IPS DF 6.9 (cell line): Measurements from ENCODE around the gene PNO1.
"Not testable (repeated sequence)": the region's sequence is repeated elsewhere in the genome, so short reads cannot be mapped to it uniquely, and the experiment has no call there.

Experiments
- DNase-seq: peaks from one replicate; pipeline ENCODE4 v3.0.0-alpha.2; 2013; ENCODE audit warnings: low read depth, low spot score
- H3K27ac ChIP-seq: one replicate; pipeline ENCODE4 v1.5.1; 2013; ENCODE audit warnings: low read length, control low read depth
- H3K27me3 ChIP-seq: 2 replicates; pipeline ENCODE4 v1.6.1; 2013; ENCODE audit warnings: mild to moderate bottlenecking, low read length; ENCODE audit not compliant: control insufficient read depth, insufficient read depth
- H3K36me3 ChIP-seq: 2 replicates; pipeline ENCODE4 v1.6.1; 2013; ENCODE audit warnings: low read length; ENCODE audit not compliant: control insufficient read depth, insufficient read depth
- H3K4me1 ChIP-seq: 2 replicates; pipeline ENCODE4 v1.6.1; 2013; ENCODE audit warnings: low read length; ENCODE audit not compliant: control insufficient read depth, insufficient read depth
- H3K4me3 ChIP-seq: 2 replicates; pipeline ENCODE4 v1.5.1; 2013; ENCODE audit warnings: mild to moderate bottlenecking, low read length
- H3K9me3 ChIP-seq: 2 replicates; pipeline ENCODE4 v1.6.1; 2013; ENCODE audit warnings: low read length, inconsistent platforms; ENCODE audit not compliant: control insufficient read depth, insufficient read depth
- WGBS: extraction: QIAGEN DNeasy Blood & Tissue Kit; methylation state at CpG from one replicate; pipeline ENCODE4 v1.1.7; 2013; ENCODE audit warnings: mixed read lengths, missing lambda C conversion rate; ENCODE audit not compliant: insufficient read length, insufficient coverage; 5-methylcytosine and 5-hydroxymethylcytosine counted together

PNO1 gene

GRCh38 chr2:68157402-68158133 is at the start of gene PNO1:
PNO1 (plus strand) TSS chr2:68157888; CDS start chr2:68157935, 47 bp downstream.
- Histone ChIP-seq H3K27ac (no peak within 1 kb of the TSS), H3K27me3 (no peaks in the 10 kb centered on the region), H3K9me3 (no peaks in the 10 kb centered on the region), H3K36me3 (peaks cover 4% of the 10 kb centered on the region; the same call in 1 of the 2 replicates), H3K4me3 (peak within 1 kb of the TSS; percentile 69), H3K4me1 (no peaks in the 10 kb centered on the region)
- DNase-seq: peak; percentile 89
- WGBS: no CpG with 5 or more reads among the region's 44 CpGs

GRCh38 chr2:68108120-68108519 is 49.6 kb upstream of the PNO1 start:
- Histone ChIP-seq H3K27ac (no peak overlapping the region), H3K36me3 (no peaks in the 10 kb centered on the region), H3K27me3 (no peaks in the 10 kb centered on the region), H3K4me1 (no peaks in the 10 kb centered on the region), H3K9me3 (no peaks in the 10 kb centered on the region), H3K4me3 (no peak overlapping the region)
- WGBS: no CpG with 5 or more reads among the region's 3 CpGs
- DNase-seq: no peak

- no peaks in the 10 kb centered on the region for H3K9me3 ChIP-seq
- H3K4me3 ChIP-seq: no peak overlapping the region
- no peak overlapping the region for H3K27ac ChIP-seq
- no CpG with 5 or more reads among the region's 3 CpGs for WGBS
- H3K4me1 ChIP-seq: no peaks in the 10 kb centered on the region
- H3K36me3 ChIP-seq: no peaks in the 10 kb centered on the region
- no peak for DNase-seq
- H3K27me3 ChIP-seq: no peaks in the 10 kb centered on the region
Observed at GRCh38 chr2:68110102-68110501, 47.6 kb upstream of the PNO1 start.

GRCh38 chr2:68115965-68116364 is 41.7 kb upstream of the PNO1 start:
- no CpG with 5 or more reads among the region's 3 CpGs for WGBS
- no peaks in the 10 kb centered on the region for H3K27me3 ChIP-seq
- no peaks in the 10 kb centered on the region for H3K4me1 ChIP-seq
- H3K4me3 ChIP-seq: no peak overlapping the region
- H3K9me3 ChIP-seq: no peaks in the 10 kb centered on the region
- no peaks in the 10 kb centered on the region for H3K36me3 ChIP-seq
- no peak overlapping the region for H3K27ac ChIP-seq
- DNase-seq: no peak

- not testable (repeated sequence) for H3K36me3 ChIP-seq, H3K27ac ChIP-seq, H3K27me3 ChIP-seq, H3K9me3 ChIP-seq, DNase-seq, H3K4me1 ChIP-seq, H3K4me3 ChIP-seq
- no CpG with 5 or more reads among the region's 4 CpGs for WGBS
Observed at GRCh38 chr2:68117922-68118321, 39.8 kb upstream of the PNO1 start.

GRCh38 chr2:68118816-68119215 is 38.9 kb upstream of the PNO1 start:
- Histone ChIP-seq H3K27me3 (no peaks in the 10 kb centered on the region), H3K27ac (no peak overlapping the region), H3K4me3 (no peak overlapping the region), H3K4me1 (no peaks in the 10 kb centered on the region), H3K9me3 (no peaks in the 10 kb centered on the region), H3K36me3 (no peaks in the 10 kb centered on the region)
- no peak for DNase-seq
- WGBS: no CpG with 5 or more reads among the region's 7 CpGs

- H3K36me3 ChIP-seq: no peaks in the 10 kb centered on the region
- H3K27ac ChIP-seq: no peak overlapping the region
- no peaks in the 10 kb centered on the region for H3K27me3 ChIP-seq
- no peaks in the 10 kb centered on the region for H3K4me1 ChIP-seq
- no CpG with 5 or more reads among the region's 5 CpGs for WGBS
- DNase-seq: no peak
- H3K4me3 ChIP-seq: no peak overlapping the region
- no peaks in the 10 kb centered on the region for H3K9me3 ChIP-seq
Observed at GRCh38 chr2:68119504-68119903, 38.2 kb upstream of the PNO1 start.

- no CpG with 5 or more reads among the region's 16 CpGs for WGBS
- Histone ChIP-seq H3K9me3 (no peaks in the 10 kb centered on the region), H3K36me3 (no peaks in the 10 kb centered on the region), H3K4me1 (no peaks in the 10 kb centered on the region), H3K27ac (no peak overlapping the region), H3K4me3 (no peak overlapping the region), H3K27me3 (no peaks in the 10 kb centered on the region)
- peak; percentile 70 for DNase-seq
Observed at GRCh38 chr2:68121873-68122679, 35.6 kb upstream of the PNO1 start.

- no peak overlapping the region for H3K4me3 ChIP-seq
- H3K27ac ChIP-seq: no peak overlapping the region
- no peaks in the 10 kb centered on the region for H3K27me3 ChIP-seq
- H3K9me3 ChIP-seq: no peaks in the 10 kb centered on the region
- no CpG with 5 or more reads among the region's 8 CpGs for WGBS
- DNase-seq: no peak
- H3K4me1 ChIP-seq: no peaks in the 10 kb centered on the region
- no peaks in the 10 kb centered on the region for H3K36me3 ChIP-seq
Observed at GRCh38 chr2:68122680-68122964, 35.1 kb upstream of the PNO1 start.

GRCh38 chr2:68124321-68124720 is 33.4 kb upstream of the PNO1 start:
- Histone ChIP-seq H3K4me1 (no peaks in the 10 kb centered on the region), H3K9me3 (no peaks in the 10 kb centered on the region), H3K4me3 (no peak overlapping the region), H3K27ac (no peak overlapping the region), H3K27me3 (no peaks in the 10 kb centered on the region), H3K36me3 (no peaks in the 10 kb centered on the region)
- DNase-seq: no peak
- no CpG with 5 or more reads among the region's 2 CpGs for WGBS

GRCh38 chr2:68125821-68126220 is 31.9 kb upstream of the PNO1 start:
- Histone ChIP-seq H3K27ac (no peak overlapping the region), H3K4me3 (no peak overlapping the region), H3K4me1 (no peaks in the 10 kb centered on the region), H3K9me3 (no peaks in the 10 kb centered on the region), H3K27me3 (no peaks in the 10 kb centered on the region), H3K36me3 (no peaks in the 10 kb centered on the region)
- no CpG with 5 or more reads among the region's 5 CpGs for WGBS
- no peak for DNase-seq
